Fibroblast of pulmonary artery (primary cell): ENCODE results near the gene PGLYRP4.

Experiments
- DNase-seq: peaks from one replicate; pipeline ENCODE4 v3.0.0-alpha.2; 2010; ENCODE audit warnings: low read depth
- H3K4me3 ChIP-seq: replicated peaks from 2 replicates; pipeline ENCODE4 v1.5.1; 2011; ENCODE audit warnings: low read depth, mild to moderate bottlenecking, control low read depth, low read length, moderate library complexity
- TF ChIP-seq, protein P1 (sequence below): IDR thresholded peaks from 2 replicates; pipeline ENCODE4 v1.5.1; 2011; ENCODE audit warnings: mild to moderate bottlenecking, control low read depth, low read length, inconsistent platforms; ENCODE audit errors: missing control alignments

PGLYRP4 gene

DNA sequence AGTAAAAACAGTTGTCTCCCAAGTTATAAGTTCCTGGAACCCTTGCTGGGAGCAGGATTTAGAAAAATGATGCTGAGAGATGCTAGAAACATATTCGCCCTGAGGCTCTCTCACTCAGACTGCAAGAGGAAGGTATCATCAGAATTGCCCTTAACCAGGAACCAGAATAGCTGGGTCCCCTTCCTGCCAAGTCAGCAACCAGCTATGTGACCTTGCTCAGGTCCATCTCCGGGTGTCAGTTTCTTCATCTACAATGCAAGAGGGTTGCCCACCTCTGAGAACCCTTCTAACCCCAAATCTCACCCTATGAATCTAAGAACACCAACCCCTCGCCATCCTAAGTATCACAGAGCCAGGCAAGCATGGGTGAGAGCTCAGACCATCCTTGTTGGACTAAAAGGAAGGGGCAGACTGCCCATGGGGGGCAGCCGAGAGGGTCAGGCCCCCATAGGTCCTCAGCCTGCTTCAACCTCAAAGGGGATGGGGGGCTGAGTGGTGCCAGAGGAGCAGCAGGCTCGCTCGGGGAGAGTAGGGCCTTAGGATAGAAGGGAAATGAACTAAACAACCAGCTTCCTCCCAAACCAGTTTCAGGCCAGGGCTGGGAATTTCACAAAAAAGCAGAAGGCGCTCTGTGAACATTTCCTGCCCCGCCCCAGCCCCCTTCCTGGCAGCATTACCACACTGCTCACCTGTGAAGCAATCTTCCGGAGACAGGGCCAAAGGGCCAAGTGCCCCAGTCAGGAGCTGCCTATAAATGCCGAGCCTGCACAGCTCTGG, 8.6 kb upstream of the PGLYRP4 start:
- H3K4me3 ChIP-seq, result no peak overlapping the region
- no peak for DNase-seq
- TF ChIP-seq, protein P1, sequence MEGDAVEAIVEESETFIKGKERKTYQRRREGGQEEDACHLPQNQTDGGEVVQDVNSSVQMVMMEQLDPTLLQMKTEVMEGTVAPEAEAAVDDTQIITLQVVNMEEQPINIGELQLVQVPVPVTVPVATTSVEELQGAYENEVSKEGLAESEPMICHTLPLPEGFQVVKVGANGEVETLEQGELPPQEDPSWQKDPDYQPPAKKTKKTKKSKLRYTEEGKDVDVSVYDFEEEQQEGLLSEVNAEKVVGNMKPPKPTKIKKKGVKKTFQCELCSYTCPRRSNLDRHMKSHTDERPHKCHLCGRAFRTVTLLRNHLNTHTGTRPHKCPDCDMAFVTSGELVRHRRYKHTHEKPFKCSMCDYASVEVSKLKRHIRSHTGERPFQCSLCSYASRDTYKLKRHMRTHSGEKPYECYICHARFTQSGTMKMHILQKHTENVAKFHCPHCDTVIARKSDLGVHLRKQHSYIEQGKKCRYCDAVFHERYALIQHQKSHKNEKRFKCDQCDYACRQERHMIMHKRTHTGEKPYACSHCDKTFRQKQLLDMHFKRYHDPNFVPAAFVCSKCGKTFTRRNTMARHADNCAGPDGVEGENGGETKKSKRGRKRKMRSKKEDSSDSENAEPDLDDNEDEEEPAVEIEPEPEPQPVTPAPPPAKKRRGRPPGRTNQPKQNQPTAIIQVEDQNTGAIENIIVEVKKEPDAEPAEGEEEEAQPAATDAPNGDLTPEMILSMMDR, result no peak

DNA sequence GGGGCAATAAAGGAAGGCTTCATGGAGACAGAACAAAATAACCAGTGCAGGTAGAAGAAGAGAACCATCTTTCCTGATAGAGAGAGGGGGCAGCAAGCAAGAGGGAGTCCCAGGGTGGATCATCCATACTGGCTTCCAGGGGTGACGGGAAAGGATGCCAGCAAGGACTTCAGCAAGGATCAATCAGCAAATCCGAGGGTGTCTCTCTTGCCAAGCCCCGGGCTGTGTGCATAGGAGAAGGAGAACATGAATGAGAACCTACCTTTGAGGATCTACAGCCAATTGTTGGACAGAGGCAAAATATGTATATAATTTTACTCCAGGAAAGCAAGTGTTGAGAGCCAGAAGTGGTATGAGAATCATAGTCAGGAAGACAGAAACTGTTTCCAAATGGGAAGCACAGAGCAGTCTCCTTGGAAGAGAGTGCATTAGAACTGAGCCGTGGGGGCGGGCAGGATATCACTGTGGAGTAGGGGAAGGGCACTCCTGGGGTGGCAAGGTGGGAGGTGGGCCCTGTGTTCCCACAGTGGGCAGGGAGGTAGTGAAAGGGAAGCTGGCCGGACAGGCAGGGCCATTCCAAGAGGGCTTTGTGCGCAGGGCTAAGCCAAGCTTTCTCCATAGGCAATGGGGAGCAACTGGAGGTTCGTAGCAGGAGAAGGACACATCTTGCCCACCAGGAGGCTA, 7.9 kb upstream of the PGLYRP4 start:
- H3K4me3 ChIP-seq, result no peak overlapping the region
- TF ChIP-seq, protein P1, result no peak
- DNase-seq, result no peak

DNA sequence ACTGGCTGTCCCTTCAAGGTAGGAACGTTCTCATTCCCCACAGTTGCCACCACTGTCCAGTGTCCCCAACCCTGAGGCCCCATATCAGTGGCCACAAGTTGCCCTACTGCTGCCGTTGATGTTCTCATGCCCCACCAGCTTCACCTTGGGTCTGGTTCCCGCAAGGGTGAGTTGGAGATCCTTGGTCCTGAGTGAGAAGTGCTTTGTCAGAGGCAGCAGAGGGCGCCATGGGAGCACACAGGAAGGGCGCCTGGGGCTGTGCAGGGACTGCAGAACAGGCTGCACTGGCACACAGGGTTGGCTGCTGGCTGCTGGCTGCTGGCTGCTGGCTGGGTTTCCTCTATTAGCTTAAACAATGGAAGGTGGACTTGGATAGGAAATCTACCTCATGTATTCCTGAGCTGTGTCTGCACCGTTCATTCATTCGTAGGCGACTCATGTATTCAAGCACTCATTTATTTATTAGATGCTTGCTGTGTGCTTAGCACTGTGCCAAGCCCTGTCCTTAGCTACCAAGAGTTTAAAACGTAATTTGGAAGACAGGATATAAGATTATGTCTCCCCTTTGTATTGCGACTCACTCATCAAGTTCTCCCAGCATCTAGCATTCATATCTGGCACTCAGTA, 6.9 kb upstream of the PGLYRP4 start:
- peak; percentile 76 for DNase-seq
- H3K4me3 ChIP-seq, result no peak overlapping the region
- TF ChIP-seq, protein P1, result peak; percentile 55

DNA sequence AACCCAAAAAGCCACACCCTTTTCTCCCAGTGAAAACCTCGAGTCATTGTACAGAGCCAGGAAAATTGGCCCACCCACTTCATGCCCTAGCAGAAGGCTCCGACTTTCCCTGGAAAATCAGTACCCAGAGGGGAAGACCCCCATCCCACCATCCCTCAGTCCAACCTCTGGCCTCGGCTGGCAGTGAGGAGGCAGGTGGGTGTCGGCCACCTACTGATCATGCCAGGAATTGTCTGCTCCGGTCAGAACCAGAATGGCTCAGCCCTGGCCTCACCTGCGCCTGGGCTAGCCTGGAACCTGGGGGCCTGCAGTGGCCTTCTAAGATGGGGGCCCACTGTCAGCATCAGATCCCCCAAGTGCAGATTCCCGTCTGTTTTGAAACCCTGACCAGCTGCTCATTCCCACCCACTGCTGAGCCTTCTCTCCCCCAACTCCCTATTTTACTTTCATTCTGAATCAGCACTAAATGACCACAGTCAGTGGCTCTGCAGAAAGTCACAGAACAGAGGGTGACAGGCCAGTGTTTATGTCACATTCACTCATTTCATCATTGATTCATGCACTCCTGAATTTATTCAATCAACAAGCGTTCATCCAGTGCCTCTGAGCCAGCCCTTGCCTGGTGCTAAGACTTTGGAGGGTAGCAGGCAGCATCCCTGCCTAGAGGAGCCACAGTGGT, 6.0 kb upstream of the PGLYRP4 start:
- TF ChIP-seq, protein P1, result no peak
- no peak for DNase-seq
- no peak overlapping the region for H3K4me3 ChIP-seq

DNA sequence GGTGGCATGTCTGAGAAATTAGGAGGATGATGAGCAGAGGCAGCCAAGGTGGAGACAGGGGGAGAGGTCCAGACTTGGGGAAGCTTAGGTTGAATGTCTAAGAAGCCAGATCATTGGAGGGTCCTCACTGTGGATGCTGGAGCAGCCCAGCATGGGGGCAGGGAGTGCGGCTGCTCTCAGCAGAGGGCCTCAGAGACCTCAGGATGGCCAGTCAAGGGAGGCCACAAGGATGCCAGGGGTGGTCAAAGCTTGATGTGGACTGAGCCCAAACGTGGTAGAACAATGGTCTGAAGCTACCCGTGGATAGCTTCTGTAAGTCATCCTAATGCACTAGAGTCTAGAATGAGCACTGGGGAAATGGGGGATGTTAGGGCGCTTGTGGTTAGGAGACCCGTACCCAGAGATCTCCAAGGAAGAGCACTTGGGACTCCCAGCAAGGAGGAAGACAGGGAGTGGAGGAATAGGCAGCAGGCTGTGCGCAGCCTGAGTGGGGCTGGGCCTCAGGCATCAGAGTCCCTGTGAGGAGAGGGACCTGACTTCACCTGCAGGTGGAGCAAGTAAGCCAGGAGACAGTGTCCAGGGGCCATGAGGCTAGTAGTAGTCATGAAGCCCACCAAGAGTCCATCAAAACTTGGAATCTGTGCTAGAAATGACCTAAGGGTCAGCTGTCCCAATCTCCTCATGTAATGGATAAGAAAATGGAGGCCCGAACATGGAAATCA, 4.7 kb upstream of the PGLYRP4 start:
- DNase-seq, result peak; percentile 22
- H3K4me3 ChIP-seq, result no peak overlapping the region
- TF ChIP-seq, protein P1, result peak; percentile 48

DNA sequence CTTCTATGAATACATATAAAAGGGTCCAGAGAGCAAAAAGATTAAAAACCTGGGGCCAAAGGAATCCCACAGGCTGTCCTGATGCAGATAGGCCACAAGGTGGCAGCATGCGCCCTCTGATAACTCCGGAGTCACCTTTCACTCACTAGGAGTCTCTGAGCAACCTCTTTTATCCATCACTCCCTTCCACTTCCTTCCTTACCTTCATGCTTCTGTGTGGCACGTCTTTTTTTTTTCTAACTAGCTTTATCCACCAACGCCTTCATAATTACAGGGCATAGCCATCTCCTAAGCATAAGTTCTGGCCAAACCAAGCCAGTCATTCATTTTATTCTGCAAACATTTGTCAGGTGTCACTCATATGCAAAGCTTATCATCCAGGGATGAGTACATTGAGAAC, 3.9 kb upstream of the PGLYRP4 start:
- DNase-seq, result peak; percentile 79
- TF ChIP-seq, protein P1, result peak; percentile 94
- no peak overlapping the region for H3K4me3 ChIP-seq
